GM19240 (cell line): Measurements from ENCODE around the gene TBC1D14.
A peak's percentile ranks its signal among the peaks of the same experiment; 100 is the strongest.
"Not testable (repeated sequence)": the region's sequence is repeated elsewhere in the genome, so short reads cannot be mapped to it uniquely, and the experiment has no call there.

Source experiments
- DNase-seq: peaks from one replicate; pipeline ENCODE4 v3.0.0; 2011; ENCODE audit warnings: low spot score; ENCODE audit not compliant: insufficient read length

The TBC1D14 gene

GRCh38 chr4:6969826-6970800 lies 60.5 kb downstream of the TBC1D14 start:
- no peak for DNase-seq

GRCh38 chr4:6971536-6972374 lies 62.1 kb downstream of the TBC1D14 start:
- DNase-seq, result no peak

GRCh38 chr4:6972375-6972650 lies 62.7 kb downstream of the TBC1D14 start:
- DNase-seq, result no peak

GRCh38 chr4:6972911-6973310 lies 63.3 kb downstream of the TBC1D14 start:
- no peak for DNase-seq

- peak; percentile 88 for DNase-seq
These were observed 64.7 kb downstream of the TBC1D14 start for GRCh38 chr4:6974138-6974848.

- not testable (repeated sequence) for DNase-seq
These were observed 68.2 kb downstream of the TBC1D14 start for GRCh38 chr4:6977846-6978245.

- DNase-seq, result no peak
These were observed 74.0 kb downstream of the TBC1D14 start for GRCh38 chr4:6983544-6984142.

GRCh38 chr4:6984612-6985425 lies 75.2 kb downstream of the TBC1D14 start:
- no peak for DNase-seq

GRCh38 chr4:6986072-6986780 lies 76.6 kb downstream of the TBC1D14 start:
- DNase-seq, result no peak

- DNase-seq, result peak; percentile 90
These were observed 77.4 kb downstream of the TBC1D14 start for GRCh38 chr4:6986781-6987587.

- DNase-seq, result no peak
These were observed 77.9 kb downstream of the TBC1D14 start for GRCh38 chr4:6987588-6987961.

GRCh38 chr4:6988016-6988715 lies 78.5 kb downstream of the TBC1D14 start:
- DNase-seq, result no peak

- DNase-seq, result no peak
These were observed 79.8 kb downstream of the TBC1D14 start for GRCh38 chr4:6989331-6989923.

- DNase-seq, result no peak
These were observed 81.0 kb downstream of the TBC1D14 start for GRCh38 chr4:6990661-6991060.

- DNase-seq, result no peak
These were observed 81.6 kb downstream of the TBC1D14 start for GRCh38 chr4:6991249-6991648.

GRCh38 chr4:6991771-6992557 lies 82.3 kb downstream of the TBC1D14 start:
- DNase-seq, result no peak
